HK-2 (cell line): ENCODE measurements around the gene CFAP298.
A peak's percentile ranks its signal among the peaks of the same experiment; 100 is the strongest.

Source experiments
- DNase-seq: peaks from one replicate; pipeline ENCODE4 v3.0.0-alpha.2; 2018; ENCODE audit not compliant: unreplicated experiment

CFAP298 gene

DNA sequence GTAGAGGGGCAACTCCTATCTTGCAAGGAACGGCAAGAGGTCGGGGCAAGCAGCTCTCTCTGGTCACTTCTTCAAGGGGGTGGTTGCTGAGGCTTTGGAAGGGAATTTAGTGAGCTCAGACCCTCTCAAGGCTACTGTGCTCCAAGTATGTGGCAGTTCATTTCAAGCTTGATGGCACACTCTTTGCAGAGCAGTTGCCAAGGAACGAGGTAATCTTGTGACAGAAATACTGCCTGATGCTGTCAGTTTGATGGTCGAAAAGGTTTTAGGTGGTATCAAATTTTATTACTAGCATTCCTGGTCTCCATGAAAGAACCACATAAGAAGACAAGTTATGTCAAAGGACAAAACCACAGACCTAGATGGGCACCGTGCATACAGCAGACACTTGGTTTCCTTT is 13.1 kb downstream of the CFAP298 start:
- no peak for DNase-seq

- peak; percentile 51 for DNase-seq
These were observed 15.0 kb downstream of the CFAP298 start for GRCh38 chr21:32597205-32597604.

GRCh38 chr21:32595431-32595830 is 16.7 kb downstream of the CFAP298 start:
- no peak for DNase-seq

DNA sequence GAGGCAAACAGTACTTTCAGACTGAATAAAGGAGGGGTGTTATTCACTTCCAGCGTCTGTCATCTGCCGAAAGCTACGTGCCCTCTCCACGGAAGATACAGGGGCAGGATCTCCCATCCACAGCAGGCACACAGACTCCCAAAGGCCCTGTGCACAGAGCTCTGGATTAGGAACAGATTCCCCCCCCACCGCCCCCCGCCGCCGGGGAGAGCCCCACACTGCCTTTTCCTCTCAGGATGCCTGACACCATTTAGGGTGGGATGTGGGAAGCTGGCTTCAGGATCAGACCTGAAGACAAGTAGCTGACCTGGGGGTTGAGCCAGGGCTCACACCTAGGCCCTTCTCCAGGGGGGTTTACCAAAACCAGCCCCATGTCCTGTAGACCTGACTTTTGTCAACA is 18.5 kb downstream of the CFAP298 start:
- DNase-seq = no peak

GRCh38 chr21:32592929-32593502 is 19.2 kb downstream of the CFAP298 start:
- no peak for DNase-seq

DNA sequence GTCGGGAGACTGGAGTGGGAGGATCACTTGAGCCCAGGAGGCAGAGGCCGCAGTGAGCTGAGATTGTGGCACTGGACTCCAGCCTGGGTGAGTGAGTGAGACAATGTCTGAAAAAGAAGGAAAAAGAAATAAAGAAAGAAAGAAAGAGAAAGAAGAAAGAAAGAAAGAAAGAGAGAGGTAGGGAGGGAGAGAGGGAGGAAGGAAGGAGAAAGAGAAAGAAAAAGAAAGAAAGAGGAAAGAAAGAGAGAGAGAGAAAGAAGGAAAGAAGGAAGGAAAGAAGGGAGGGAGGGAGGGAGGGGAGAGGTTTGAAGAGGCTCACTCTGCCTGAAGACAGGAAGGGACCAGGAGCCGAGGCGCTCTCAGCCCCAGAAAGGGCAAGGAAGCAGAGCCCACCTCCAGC is 22.0 kb downstream of the CFAP298 start:
- no peak for DNase-seq

DNA sequence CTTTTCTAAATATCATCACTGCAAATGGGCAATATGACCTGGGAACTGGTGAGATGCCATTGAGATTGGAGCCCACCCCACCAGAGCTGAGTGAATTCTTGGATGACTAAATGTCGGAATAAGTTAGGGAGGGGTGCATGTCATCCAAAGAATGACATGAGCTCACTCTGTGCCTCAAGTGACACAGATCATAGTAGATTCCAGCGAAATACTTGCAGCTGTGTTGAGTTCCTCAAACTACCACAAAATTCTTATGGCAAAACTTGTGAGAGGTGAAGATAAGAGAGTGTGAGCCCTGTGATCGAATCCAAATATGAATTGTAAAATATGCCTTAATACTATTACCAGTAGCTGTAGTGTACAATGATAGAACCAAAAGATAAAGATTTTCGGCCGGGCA is 24.5 kb downstream of the CFAP298 start:
- DNase-seq = no peak

- no peak for DNase-seq
These were observed 25.1 kb downstream of the CFAP298 start for GRCh38 chr21:32587120-32587519.

- DNase-seq = no peak
These were observed 26.2 kb downstream of the CFAP298 start for GRCh38 chr21:32585970-32586369.

DNA sequence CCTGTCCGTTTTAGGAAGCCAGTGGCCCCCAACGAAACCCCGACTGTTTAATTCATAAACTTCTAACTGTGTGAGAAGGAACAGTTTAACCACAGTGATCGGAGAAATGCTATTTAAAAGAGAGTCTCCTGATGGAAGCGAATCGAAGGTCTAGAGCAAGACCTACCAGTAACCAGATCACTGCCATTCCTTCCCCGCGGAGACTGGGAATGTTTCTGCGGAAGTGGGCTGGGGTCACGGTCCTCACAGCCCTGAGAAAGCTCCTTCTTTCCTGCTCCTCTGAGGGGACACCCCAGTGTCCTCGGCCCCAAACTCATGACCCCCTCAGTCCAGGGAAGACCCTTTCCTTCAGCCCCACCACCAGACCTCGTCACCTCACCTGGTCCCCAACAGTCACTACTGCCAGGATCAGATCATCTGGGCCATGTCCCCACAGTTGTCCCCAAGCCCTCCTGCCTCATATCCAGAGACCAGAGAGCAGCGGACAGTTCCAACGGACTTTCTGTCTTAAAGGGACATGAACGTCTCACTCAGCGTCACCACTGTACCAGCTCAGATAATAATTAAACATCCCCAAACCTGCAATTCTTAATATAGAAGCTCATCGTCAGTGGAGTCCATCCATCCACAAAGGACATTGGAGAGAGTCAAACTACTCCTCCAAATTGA is 27.0 kb downstream of the CFAP298 start, which contains the start of gene TCP10L:
Gene TCP10L, minus strand, starts transcription at position 482 of the 669 bp plus-strand sequence. CDS start 1,219 bp downstream, outside the sequence.
- no peak for DNase-seq

DNA sequence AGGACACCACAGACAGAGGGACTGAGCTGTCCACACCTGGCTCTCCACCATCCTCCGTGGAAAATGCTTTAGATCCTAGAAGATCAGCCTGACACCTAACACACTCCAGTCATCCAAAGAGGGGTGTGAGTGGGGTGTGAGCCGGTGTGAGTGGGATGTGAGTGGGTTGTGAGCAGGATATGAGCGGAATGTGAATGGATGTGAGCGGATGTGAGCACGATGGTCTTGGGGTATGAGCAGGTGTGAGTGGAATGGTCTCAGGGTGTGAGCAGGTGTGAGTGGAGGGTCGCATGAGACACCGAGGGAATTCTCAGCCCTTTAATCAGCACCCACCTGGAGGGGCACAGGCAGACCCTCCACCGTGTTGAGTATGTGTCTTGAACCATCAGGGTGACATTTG is 27.7 kb downstream of the CFAP298 start:
- no peak for DNase-seq

- no peak for DNase-seq
These were observed 30.4 kb downstream of the CFAP298 start for GRCh38 chr21:32581732-32582131.

DNA sequence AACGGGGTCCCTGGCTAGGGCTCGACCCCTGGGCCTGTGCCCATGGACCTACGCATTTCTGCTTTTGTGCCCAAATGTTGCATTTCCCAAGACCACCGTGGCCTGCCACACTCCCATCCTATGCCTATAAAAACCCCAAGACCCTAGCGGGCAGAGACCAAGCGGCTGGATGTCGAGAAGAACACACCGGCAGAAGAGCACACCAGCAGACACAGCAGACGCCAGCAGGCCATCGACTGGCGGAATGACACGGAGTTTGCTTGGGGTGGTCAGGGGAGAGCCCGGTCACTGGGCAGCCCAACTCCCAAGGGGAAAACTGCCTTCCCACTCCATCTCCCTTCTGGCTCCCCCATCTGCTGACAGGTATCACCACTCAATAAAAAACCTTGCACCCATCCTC is 31.2 kb downstream of the CFAP298 start:
- DNase-seq = no peak

GRCh38 chr21:32578107-32578691 is 34.0 kb downstream of the CFAP298 start:
- no peak for DNase-seq

DNA sequence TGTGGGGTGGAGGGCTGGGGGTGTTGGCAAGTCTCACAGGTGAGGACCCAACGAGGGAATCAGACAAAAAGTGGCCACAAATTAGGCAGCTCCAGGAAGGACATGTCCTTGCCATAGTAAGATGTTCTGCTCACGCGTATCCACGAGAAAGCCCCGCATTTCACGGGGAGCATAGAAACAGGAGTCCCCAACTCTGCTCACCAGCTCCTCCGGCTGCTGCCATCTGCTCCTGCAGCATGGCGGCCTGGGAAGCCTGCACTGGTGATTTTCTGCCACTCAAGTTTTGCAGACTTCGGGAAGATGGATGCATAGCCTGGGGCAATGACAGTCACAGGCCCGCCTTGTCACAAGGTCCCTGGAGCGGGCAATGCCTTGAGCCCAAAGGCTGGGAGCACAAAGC is 36.2 kb downstream of the CFAP298 start:
- no peak for DNase-seq

- DNase-seq = no peak
These were observed 36.9 kb downstream of the CFAP298 start for GRCh38 chr21:32574946-32575925.

DNA sequence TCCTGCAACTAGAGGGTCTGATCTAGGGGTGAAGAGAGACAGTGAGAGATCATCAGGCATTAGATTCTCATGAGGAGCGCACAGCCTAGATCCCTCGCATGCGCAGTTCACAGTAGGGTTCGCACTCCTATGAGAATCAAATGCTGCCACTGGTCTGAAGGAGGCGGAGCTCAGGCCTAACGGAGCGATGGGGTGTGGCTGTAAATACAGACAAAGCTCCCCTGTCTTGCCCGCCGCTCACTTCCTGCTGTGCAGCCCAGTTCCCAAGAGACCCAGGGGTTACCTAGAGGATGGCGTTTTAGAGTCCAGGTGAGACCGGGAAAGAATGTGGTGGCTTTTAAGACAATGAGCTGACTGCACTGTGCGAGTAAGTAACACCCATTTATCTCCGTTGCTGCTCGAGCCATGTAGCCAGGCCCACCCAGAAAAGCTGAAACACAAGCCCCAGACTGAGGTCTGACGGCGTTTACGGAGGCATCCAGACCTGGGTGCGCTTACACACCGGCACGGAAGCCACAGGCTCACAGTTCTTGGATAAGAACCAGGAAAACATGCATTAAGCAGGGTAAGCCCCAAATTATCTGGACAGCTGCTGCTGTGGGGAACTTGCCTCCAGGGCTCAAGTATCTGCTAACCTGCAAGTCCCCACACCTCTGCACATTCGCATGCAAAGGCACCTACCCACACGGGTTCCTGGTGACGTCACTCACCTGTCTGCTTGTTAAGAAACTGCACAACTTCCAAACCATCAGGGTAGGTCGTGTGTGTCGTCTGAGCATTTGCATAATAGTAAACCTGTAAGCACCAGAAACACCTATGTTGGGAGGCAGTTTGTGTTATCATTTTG is 39.4 kb downstream of the CFAP298 start:
- no peak for DNase-seq

GRCh38 chr21:32570456-32570855 is 41.7 kb downstream of the CFAP298 start:
- DNase-seq = no peak

DNA sequence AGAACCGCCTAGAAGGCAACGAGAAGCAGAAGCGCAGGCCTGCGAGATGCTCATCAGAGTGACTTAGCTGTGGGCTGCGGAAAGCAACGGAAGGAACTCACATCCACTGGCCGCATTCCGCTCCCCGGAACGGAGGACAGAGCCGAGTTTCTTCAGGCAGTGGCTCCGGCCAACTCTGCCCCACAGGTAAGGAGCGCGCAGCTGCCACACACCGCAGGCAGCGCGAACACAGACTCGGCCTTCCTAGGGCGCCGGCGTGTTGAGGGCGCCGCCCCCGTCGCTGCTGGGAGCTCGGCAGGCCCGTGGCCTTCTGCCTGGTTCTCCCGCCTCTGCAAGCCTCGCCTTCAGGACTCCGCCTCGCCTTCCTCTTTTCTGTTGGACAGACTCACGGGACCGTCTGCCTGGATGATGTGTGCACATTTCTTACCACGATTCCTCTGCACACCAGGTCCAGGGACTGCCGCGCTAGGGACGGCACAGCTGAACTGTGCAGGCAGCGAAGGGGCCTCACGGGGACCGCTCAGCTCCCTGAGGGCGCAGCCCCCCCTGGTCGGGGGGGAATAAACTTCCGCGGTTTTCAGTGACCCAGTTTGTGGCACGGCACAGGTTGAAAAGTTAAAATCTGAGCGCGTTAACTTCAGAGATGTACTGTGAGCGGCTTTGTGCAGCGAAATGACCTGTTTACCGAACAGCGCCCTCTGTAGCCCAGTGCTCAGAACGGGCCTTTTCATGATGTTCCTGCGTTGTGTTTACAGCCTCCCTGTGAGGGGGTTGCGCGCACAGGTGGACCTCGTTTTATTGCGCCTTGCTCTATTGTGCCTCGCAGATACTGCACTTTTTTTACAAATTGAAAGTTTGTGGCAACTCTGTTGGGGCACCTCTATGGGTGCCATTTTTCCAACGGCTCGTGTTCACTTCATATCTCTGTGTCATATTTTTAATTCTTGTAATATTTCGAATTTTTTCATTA is 42.6 kb downstream of the CFAP298 start:
- DNase-seq = peak; percentile 53

- DNase-seq = no peak
These were observed 44.6 kb downstream of the CFAP298 start for GRCh38 chr21:32567626-32568025.
